Measurements from ENCODE around the gene C6orf136.
"Not testable (repeated sequence)": the region's sequence is repeated elsewhere in the genome, so short reads cannot be mapped to it uniquely, and the experiment has no call there.

C6orf136 gene

DNA sequence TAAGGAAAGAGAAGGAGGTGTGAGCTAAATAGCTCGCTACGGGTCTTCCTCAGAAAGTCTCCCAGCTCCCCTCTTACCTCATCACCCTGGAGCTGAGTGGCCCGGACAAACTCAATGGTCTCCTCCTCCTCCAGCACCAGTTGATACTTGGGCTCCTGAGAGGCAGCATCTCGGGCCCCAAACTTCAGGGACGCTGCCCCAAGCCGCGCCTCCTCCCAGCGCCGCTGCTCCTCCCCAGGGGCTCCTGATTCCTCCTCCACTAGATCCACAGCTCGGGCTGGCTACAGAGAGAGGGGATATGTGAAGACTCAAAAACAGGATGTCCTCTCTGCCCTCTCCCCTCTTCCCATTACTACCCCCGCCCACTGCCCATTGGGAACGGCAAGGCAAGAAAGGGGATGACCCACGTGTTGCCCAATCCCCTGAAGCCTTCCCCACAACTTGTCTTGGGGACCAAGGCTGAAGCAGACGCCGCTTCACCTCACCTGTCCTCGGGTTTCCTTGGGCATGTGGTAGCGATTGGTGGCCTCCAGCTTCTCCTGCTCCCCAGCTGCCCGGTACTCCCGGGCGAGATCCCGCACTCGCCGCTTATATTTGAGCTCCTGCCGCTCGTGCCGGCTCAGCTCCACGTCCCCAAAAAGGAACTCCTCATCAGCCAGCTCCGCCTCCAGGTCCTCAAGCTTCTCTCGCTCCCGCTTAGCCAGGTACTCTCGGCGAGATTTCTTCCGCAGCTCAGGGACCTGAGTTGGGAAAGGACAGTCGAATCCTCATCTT is 18.2 kb downstream of the C6orf136 start:
- no peak for DNase-seq

DNA sequence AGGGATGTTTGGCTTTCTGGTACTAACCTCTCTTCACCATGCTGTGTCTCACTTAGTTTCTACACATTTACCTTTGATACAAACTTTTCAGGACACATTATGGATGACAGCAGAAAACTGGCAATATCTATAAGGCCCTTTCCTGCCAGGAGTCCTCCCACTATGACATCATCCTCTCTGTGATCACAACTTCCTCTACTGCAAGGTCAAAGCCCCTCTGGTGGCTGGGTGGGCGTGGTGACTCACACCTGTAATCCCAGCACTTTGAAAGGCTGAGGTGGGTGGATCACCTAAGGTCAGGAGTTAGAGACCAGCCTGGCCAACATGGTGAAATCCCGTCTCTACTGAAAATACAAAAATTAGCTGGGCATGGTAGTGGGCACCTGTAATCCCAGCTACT is 19.4 kb downstream of the C6orf136 start:
- not testable (repeated sequence) for DNase-seq

DNA sequence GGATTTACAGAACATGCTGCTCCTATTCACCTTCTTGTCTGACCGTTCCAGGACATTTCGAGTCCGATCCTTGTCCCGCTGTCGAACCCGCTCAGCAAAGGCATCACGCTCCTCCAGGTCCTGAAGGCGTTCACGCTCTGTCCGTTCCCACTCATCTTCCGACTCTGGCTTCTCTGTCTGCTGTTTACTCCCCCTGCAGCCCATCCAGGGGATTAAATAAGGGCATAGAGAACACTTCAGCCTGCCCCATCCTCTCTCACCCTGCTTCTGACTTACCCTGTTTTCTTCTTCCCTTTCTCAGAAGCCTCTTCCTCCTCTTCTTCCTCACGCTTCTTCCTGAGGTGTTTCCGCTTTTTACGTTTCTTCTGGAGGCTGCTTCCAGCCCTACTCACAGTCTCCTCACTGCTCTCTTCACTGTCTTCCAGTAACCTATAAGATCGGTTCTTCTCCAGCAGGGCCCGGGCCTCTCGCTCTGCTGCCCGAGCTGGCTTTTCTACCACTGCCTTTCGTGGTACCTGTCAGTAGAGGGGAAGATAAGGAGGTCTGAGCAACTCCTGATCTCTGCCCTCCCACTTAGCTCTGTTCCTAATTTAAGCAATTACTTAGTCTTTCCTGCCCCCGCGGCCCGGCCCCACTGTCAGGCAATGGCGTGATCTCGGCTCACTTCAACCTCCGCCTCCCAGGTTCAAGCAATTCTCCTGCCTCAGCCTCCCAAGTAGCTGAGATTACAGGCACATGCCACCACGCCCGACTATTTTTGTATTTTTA is 24.0 kb downstream of the C6orf136 start:
- no peak for DNase-seq

DNA sequence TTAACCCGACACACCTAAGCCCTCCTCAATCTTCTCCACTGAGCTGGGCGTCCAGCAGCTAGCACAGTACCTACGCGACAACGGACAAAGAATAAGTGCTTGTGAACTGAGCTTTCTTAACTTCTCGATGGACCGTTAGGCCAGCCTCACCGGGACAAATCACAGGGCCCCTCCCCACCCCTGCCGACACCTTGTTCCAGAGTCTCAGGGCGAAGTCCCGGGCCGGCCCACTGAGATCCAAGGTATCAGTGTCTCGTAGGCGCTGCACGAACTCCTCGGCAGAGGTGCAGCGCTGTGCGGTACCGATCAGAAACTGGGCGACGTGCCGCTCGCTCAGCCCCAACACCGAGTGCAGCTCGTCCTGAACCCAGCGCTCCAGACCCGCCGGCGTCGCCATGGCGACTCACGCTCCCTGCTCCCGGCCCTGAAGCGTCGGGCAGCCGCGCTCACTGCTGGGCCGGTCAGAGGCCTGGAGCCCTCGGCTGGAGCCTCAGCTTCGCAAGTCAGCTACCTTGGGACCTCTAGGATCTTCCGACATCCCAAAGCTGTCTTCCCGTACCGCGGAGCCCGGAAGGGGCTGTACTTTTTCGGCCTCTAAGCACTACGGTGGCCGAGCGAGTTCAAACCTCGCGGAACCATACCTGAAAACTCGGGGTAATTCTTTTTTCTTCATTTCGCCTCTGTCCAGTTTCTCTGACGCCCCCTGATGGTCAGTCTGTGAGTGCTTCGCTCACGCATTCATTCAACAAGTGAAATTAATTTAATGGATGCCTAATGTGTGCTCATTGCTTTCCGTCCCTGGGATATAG is 25.7 kb downstream of the C6orf136 start, which contains the start of gene DHX16:
TSS of gene DHX16 (minus strand) at position 562 of the 809 bp plus-strand sequence. CDS start at position 397, 165 bp downstream.
- DNase-seq: peak; percentile 71

DNA sequence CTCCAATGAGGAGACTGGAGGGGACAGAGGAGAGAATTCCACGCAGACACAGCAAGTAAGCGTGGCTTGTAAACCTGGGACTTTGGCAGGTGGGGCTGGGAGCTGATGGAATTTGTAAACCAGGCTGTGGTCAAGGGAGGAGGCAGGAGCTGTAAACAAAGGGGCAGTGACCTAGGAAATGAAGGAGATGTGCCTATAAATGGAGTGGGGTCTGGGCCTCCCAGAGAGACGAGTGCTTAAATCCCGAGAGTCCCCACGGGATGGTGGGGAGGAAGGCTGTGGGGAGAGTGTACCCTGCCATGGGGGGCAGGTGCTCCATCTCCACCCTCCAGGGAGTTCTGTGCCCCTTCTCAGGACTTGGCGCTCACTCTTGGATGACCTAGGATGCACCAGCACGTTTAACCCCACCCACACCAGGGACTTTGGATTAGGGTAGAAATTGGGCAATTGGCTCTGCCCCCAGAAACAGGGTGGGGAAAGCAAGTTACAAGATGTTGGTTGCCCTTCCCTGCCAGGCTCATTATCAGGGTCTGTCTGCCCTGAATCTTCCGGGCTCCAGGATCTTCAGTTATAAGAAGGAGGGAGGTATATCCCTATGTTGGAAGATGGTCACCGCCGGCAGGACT is 29.8 kb downstream of the C6orf136 start:
- DNase-seq: no peak

DNA sequence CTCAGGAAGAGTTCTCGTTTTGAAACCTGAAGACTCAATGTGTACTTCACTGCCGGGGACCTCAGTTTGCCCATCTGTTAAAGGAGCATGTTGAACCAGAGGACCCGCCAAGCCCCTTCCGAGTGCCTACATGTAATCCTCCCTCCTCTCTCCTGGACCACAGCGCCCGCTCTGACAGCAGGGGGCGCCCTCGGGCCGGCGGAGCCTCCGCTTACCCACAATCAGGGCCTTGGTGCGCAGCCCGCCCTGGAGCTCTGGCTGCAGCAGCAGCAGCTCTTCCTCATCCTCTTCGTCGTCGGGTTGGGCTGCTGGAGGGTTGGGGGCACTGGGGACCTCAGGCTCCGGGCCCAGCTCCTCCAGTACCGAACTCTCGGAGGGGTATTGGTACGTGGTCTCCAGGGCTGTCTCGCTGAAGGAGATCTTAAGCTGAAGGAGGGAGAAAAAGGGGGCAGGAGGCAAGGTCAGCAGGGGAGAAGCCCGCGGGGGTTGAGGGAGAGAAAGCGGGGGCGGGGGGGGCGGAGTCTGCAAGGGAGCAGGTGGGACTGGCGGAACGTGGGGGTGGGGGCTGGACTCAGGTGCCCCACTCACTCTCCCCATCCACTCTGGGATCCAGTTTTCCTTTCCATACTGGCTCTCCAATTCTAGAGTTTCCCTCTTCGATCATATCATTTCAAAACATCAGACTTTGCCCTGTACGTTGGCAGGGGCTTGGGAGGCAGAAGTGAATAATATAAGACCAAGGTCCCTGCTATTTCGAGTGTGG is 32.2 kb downstream of the C6orf136 start:
- DNase-seq: no peak

DNA sequence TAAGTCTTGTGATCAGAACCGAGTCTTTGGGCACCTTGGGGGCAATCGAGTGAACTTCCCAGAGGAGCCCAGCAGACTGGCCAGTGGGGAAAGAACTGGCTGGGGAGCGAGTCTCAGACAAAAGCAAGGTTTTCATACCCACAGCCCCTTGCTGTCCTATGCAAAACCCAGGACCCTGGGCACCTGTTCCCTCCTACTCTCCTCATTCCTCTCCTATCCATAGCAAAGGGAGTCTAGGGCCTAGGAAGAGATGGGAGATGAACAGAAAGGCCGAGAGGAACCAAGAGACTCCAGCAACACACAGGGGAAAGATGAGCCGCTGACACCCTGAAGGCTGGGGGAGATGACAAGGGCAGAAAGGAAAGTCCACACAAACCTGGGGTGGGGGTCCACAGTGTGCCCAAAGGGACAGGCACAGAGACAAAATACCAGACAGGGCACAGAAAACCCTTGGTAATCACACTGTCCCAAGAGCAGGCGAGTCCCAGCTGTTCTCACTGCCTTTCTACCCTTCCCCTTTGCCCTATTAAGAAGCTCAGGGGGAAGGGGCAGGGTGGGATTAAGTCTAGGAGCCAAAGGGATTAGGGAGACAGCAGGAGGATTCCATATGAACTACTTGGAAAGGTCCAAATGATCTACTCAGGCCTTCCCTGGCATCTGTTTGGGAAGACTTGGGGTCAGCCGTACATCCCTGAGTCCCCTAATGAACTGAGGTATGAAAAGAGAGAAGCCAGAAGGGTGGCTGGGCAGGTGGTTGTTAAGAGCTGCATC is 33.0 kb downstream of the C6orf136 start:
- DNase-seq: no peak

DNA sequence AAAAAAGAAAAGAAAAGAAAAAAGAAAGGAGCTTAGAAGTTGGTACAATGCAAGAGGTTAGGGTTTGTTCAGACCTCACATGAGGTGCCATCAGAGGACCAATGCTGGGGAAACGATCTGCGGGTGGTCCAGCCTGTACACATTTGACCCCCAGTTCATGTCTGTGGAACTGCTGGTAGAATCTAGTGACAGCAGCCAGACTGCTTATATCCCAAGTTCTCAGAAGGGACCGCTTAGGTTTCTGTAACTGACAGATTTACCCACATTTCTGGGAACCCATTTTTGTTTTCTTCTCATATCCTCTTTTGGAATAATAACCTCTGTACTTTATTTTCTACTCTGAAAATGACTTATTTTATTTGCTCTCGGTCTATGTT is 34.8 kb downstream of the C6orf136 start:
- no peak for DNase-seq

DNA sequence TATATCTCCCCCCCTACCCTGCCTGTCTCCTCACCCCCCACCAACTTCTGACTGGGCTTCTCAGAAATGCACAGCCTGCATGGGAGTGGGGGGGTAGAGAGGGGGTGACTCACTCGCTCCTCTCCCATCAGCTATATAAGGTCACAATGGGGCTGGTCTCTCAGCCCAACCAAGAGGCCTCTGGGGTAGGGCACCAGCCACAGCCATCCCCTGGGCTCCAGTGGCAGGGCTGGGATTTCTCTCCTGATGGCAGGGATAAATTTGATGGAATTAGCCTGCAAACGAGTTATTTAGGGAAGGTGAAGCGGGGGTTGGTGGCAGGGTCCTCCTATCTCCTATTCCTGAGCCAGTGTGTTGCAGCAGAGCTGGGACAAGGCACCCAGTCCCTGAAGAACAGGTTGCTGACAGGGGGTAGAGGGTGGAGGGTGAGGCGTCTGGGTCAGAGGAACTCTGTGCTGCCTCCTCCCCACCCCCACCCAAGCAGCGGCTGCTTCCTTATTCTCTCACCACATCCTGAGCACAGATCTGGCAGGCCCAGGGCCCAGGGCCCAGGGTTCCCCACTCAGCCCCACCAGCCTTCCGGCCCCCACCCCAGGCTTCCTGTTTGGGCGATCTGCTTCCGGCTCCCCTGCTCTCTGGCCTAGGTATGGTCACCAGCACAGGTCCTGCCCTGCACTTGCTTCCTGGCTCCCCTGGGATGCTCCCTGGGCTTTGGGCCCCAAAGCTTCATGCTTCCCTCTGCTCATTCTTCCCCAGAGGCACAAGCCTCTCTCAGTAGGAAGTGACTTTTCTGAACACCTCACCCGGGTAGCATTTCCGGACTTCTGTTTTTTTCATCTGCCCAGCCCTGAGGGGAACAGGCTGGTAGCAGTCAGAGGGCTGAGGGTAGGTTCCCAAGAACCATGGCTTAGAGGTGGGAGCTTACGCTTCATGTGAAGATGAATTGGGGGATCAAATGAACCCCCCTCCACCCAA is 35.5 kb downstream of the C6orf136 start:
- peak; percentile 23 for DNase-seq

DNA sequence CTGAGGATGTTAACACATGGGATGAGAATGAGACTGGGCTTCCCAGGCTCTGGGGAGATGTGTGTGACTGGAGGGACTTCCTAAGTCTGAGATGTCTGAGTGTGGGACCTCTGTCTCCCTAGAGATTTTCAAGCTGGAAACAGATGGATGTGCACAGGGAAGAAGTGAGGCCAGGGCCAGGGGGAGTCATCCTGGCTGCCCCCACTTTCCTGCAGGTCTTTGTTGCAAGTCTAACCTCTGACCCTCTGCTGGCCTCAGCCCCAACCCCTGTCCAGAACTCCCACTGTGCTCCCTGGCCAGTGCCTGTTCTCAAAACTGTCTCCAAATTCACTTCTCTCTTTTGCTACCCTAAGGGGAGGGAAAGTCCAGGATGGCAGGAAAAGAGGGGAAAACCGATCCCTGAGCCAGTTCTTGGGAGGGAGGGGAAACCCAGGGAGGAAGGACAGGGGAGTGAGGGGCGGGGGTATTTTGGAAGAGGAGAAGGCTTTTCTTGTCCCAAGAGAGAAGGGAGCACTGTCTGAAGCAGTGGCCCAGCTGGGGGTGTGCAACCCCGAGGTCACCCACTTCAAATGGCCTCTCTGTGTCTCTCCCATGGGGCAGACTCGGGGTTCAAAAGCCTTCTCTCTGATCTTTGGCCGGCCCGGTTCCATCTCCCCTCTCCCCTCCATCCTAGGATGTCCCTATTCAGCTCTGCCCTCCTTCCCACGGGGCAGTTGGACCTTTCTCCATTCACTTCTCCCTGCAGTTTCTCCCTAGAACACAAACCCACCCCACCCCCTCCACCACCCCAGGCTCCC is 36.4 kb downstream of the C6orf136 start:
- no peak for DNase-seq

DNA sequence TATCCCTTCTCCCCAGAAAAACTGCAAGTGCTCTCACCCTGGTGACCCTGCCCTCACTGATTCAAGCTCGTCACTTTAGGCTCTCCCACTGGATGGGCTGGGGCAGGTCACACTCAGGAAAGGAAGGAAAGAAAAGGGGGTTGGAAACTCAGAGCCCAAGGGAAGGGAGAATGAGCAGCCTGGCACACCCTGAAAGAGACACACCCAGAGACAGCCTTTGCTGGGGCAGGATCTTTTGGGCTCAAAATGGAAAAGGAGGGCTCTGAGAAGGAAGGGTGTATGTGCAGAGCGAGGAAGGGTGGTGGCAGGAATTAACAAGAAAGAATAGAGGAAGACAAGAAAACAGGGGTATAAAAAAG is 37.0 kb downstream of the C6orf136 start:
- no peak for DNase-seq

DNA sequence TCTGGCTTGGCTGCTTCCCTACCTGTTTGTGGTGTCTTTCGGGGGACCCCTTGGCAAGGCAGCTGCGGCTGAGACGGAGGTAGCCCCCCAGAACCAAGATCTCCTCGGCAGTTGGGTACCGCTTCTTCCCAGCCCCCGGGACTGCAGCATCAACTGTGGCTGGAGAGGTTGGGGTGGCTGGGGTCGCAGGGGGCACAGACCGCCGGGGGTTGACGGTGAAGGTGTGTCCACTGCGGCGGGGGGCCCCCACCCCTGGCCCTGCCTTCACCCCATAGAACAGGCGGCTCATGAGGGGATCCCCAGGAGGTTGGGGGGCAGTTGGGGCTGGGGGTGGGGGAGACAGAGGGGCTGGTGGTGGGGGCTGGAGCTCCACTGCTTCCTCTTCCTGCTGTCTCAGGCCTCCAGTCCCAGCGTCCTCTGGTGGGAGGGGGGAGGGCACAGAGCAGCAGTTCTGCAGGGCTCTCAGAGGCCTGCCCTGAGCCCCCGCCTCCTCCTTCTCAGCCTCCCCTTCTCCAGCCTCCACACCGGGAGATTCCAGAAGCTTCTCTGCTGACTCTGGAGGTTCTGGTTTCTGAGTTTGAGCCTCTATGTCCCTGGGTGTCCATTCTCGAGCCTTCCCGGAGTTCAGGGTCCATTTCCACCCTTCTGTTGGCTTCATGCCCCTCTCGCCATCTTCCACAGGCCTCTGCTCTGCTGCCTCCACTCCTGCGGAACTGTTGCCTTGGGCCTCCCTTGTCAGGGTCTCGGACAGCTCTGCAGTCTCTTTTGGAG is 37.6 kb downstream of the C6orf136 start:
- DNase-seq: no peak

DNA sequence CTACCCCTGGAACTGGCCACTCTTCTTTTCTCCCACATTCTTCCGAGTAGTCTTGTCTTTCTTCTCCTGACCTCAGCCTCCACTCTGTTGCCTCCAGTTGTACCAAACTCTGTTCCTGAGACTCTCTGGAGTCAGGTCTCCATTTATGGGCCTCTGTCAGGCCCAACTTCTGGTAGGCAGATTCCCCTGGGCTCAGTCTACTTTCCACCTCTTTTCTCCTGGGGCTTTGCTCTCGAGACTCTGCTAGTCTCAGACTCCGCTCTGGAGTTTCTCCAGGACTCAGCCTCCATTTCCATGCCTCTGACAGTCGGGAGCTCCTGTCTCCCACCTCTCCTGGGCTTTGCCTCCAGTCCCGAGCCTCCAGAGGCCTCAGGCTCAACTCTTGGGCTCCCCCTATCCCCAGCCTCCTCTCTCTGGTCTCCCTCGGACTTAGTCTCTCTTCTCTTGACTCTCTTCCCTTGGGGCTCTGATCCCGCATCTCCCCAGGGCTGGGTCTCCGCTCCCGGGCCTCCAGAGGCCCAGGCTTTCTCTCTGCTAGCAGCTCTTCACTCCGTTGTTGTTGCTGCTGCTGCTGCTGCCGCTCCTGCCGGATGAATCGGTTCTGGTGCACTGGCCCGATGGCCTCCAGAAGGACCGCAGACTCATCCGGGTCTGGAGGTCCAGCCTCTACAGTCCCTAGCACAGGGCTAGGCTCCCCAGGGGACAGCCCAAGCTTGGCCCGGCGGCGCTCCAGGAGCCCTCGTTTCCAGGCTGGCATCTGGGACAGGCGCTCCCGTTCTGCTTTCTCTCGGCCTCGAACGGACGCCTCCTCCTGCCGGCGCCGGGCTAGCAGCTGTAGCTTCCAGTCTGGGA is 38.5 kb downstream of the C6orf136 start:
- DNase-seq: no peak

DNA sequence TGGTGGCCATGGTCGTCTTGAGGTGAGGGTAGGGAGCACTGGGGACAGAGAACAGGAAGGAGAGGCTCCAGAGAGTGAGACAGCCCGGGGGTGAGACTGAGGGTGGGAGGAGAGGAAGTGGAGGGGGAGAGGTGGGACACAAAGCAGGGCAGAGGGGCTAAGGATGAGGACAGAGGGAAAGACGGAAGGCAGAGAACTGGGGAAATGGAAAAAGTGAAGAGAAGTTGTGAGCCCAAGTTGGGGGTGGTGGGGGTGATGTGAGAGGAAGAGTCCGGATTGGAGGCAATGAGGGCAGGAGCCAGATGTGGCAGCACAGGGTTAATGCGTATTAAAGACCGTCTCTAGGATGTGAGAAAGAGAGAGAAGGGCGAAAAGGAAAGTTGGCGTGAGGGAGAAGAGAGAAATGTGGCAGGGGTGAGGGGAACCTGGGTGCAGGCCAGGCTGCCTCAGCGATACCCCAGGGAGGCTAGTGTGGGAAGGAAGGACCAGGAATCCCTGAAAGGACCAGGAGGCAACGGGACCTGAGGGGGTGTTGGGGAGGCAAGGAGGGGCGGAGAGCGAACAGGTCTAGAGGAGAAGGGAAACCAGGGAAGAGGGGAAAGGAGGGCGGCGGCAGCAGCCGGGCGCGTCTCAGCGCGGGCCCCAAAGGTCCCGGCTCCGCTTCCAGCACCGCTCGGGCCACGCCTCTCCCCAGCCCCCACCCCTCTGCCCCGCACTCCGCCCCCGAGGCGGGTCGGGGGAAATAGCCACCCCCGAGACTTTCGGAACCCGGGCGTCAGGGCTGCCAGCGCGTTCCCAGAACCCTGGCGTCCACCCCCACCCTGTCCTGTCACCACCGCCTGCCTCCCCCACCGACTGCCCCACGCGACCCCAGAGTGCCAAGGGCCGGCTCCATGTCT is 39.3 kb downstream of the C6orf136 start, which contains the start of gene PPP1R18:
TSS of gene PPP1R18 (minus strand) at position 637 of the 899 bp plus-strand sequence. CDS start at position 10, 627 bp downstream.
- DNase-seq: peak; percentile 46

DNA sequence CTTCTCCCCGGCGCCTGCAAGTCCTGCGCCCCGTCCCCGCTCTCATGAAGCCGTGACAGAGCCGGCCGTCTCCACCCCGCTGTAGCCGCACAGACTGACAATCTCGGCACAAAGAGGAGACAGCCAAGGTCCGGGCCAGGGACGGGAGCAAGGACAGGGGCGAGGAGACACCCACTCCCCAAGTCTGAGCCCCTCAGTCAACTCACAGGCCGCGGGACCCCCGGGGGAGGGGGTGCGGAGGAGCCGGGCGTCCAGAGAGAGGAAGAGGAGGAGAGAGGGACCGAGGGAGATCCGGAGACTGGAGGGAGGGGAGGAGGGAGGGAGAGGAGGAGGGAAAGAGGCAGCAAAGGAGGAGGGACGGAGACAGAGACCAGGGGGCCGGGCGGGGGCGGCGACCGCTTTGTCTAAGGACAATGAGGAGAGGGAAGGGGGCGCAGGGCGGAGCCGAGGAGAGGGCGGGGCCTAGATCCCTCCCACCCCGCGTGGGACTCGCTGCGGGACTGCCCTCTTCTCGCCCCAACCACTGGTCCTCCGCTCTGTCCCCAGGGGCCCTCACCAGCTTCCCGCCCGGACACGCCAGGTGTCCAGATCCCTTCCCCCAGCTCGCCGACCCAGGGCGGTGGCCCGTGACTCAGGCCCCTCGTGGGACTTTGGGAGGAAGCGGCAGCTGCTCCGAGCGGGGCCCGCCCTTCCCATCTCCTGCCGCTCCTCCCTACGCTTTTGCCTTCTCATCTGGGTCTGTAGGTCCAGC is 40.1 kb downstream of the C6orf136 start:
- peak; percentile 94 for DNase-seq
